Measurements from ENCODE around the gene KLHL26. TPM values are rescaled to one million over a fixed set of nuclear protein-coding genes. Genes with fewer than 3 reads are reported as not detected.

The KLHL26 gene
- total RNA-seq: 6.4 and 7.6 TPM in 2 replicates

GRCh38 chr19:18636969-18637629, at the start of gene KLHL26:
KLHL26 (plus strand) TSS chr19:18637028; CDS start chr19:18637055, 27 bp downstream.

GRCh38 chr19:18588611-18589379, 48.0 kb upstream of the KLHL26 start, which contains the start of gene REX1BD:
REX1BD (plus strand) TSS chr19:18588798; CDS start chr19:18588802, 4 bp downstream.

GRCh38 chr19:18606281-18607225, 30.3 kb upstream of the KLHL26 start, which contains the start of gene CRLF1:
CRLF1 (minus strand) TSS chr19:18606799; CDS start chr19:18606656, 143 bp downstream.

DNA sequence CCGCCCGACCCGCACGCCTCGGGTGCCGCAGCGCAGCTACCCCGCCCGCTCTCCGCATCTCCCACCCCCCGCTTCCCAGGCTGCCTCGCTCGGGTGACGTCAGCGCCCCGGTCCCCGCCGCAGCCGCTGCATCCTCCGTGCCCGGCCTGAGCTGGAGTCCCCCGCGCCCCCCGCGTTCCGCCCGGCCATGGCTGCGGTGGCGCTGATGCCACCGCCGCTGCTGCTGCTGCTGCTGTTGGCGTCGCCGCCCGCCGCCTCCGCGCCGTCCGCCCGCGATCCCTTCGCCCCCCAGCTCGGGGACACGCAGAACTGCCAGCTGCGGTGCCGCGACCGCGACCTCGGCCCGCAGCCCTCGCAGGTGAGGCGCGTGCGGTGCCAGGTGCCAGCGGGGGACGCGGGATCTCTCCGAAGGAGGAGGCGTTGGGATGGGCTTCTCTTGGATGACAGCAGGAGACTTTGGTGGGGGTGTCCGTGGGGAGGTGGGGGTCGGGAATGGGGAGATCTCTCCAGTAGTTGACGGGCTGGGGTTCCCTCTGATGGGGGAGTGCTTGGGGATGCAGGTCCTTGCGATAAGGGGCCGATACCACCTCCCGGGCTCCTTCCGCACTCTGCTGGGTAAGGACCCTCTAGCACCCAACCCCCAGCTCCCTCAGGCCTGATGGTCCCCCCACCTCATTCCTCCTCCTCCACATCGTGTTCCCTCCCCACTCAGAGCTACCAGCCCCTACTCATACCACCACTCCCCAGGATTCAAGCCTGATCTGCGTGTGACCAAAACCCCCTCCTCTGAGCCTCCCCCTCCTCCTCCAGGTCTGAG, 23.8 kb upstream of the KLHL26 start, which contains the start of gene TMEM59L:
Gene TMEM59L (plus strand): TSS at position 99 of the 817 bp plus-strand sequence. CDS start 89 bp downstream, at position 188.

DNA sequence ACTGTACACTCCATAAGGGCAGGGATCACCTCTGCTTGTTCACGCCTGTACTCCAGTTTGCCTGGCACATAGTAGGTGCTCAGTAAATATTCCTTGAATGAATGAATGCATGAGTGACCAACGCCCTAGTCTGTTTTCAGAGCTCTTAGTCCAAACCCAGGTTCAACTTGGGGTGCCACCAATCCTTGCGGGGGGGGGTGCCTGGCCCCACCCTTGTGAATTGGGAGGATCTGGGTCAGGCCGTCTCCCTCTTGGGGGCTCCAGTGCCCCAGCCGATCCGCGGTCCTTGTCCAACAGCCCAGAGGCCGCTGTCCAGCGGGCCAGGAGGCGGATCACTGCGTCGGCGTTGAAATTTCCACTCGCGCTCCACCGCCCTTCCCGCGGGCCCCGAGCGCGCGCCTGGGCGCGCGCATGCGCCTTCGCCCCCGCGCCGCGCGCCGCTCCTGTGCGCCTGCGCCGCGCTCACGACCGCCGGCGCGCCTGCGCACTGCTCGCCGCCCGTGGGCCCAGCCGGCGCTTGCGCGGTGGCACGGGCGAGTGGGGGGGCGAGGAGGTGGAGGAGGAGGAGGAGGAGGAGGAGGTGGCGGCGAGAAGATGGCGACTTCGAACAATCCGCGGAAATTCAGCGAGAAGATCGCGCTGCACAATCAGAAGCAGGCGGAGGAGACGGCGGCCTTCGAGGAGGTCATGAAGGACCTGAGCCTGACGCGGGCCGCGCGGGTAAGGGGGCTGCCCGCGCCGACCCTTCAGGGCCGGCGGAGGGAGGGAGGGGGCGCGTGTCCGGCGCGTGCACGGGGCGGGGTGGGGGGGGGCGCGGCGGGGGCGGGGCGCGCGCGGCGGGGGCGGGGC, 46.5 kb downstream of the KLHL26 start, which contains the start of gene CRTC1:
Gene CRTC1 (plus strand): TSS at position 572 of the 849 bp plus-strand sequence. CDS start 23 bp downstream, at position 595.

Other genes starting within 250 kb of the KLHL26 start
- 0.25 TPM in 1 of 2 replicates, not detected in the other for gene LRRC25, start 239.4 kb upstream of the KLHL26 start, total RNA-seq
- gene SSBP4, start 217.6 kb upstream of the KLHL26 start, total RNA-seq: 131 and 177 TPM in 2 replicates
- 63.4 and 164 TPM in 2 replicates for gene ISYNA1, start 198.9 kb upstream of the KLHL26 start, total RNA-seq
- gene ELL, start 115.0 kb upstream of the KLHL26 start, total RNA-seq: 13.0 and 20.8 TPM in 2 replicates
- gene FKBP8, start 93.5 kb upstream of the KLHL26 start, total RNA-seq: 181 and 304 TPM in 2 replicates
- 169 and 233 TPM in 2 replicates for gene KXD1, start 79.2 kb upstream of the KLHL26 start, total RNA-seq
- gene UBA52, start 65.2 kb upstream of the KLHL26 start, total RNA-seq: 945 and 1,196 TPM in 2 replicates
- gene REX1BD, start 48.2 kb upstream of the KLHL26 start, total RNA-seq: 79.2 and 122 TPM in 2 replicates
- gene CRLF1, start 30.2 kb upstream of the KLHL26 start, total RNA-seq: 0.65 and 2.5 TPM in 2 replicates
- 0.16 and 1.3 TPM in 2 replicates for gene TMEM59L, start 24.2 kb upstream of the KLHL26 start, total RNA-seq
- 2.6 and 12.7 TPM in 2 replicates for gene CRTC1, start 46.7 kb downstream of the KLHL26 start, total RNA-seq
- 0.25 TPM in 1 of 2 replicates, not detected in the other for gene COMP, start 154.3 kb downstream of the KLHL26 start, total RNA-seq
- 48.4 and 58.9 TPM in 2 replicates for gene UPF1, start 194.9 kb downstream of the KLHL26 start, total RNA-seq

Data from mesangial cell (primary cell).